Omental fat pad (tissue), 4 donors: ENCODE results near the gene TTC19. TPM values are rescaled to one million over a fixed set of nuclear protein-coding genes. Genes with fewer than 3 reads are reported as not detected.

ENCODE experiments used
- ATAC-seq: fragments of 150-250 bp; one replicate; pipeline ENCODE4 v1.9.1; 2016; ENCODE audit warnings: mild to moderate bottlenecking, moderate library complexity; ENCODE audit not compliant: low FRiP score
- DNase-seq: peaks from one replicate; pipeline ENCODE4 v3.0.0-alpha.2; 2019; ENCODE audit warnings: low spot score
- total RNA-seq, 4 donors: library from RNA; depleted of rRNA; stranded (reverse); fragments of >200 nt; gene quantifications; one replicate each; pipeline ENCODE4 v1.1.0, GENCODE V29; 2016
- TF ChIP-seq, protein P1 (sequence below), 3 donors: fragments of 450-650 bp; IDR thresholded peaks; one replicate each; pipeline ENCODE4 v1.5.1; 2016 to 2017; ENCODE audit warnings: antibody characterized with exemption in 3 of 3, mild to moderate bottlenecking in 3 of 3, moderate library complexity in 2 of 3

The TTC19 gene
- total RNA-seq, 4 donors from 2014 or later: 42.4 to 72.7 (median 56.8) TPM

DNA sequence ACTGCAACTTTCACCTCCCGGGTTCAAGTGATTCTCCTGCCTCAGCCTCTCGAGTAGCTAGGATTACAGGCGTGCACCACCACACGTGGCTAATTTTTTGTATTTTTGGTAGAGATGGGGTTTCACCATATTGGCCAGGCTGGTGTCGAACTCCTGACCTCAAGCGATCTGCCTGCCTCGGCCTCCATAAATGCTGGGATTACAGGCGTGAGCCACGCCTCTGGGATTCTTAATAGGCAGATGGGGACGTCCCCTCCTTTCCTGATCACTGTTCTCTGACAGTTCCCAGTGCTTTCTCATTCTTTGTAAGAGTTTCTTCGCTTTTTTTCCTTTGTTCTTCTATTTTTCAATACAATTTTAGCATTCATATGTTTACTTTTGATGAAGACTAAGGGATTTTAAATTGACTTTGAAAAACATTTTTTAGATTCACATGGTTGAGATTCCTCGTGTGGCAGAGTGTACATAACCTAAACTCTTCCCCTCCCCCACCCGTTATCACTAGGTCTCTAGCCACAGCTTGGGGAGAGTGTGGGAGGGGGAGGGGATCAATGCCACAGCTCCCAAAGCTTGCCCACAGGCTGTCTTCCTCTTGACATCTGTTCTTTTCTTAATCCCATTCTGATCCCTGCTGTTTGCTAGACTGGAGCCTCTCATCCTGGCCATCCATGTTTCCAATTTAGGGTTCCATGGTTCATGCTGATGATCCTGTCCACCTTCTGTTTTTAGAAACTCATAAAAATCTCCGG is 43.7 kb upstream of the TTC19 start:
- DNase-seq (no peak), ATAC-seq (no peak)
- TF ChIP-seq, protein P1, sequence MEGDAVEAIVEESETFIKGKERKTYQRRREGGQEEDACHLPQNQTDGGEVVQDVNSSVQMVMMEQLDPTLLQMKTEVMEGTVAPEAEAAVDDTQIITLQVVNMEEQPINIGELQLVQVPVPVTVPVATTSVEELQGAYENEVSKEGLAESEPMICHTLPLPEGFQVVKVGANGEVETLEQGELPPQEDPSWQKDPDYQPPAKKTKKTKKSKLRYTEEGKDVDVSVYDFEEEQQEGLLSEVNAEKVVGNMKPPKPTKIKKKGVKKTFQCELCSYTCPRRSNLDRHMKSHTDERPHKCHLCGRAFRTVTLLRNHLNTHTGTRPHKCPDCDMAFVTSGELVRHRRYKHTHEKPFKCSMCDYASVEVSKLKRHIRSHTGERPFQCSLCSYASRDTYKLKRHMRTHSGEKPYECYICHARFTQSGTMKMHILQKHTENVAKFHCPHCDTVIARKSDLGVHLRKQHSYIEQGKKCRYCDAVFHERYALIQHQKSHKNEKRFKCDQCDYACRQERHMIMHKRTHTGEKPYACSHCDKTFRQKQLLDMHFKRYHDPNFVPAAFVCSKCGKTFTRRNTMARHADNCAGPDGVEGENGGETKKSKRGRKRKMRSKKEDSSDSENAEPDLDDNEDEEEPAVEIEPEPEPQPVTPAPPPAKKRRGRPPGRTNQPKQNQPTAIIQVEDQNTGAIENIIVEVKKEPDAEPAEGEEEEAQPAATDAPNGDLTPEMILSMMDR (IDR thresholded peaks at IDR 0.05): no peak

DNA sequence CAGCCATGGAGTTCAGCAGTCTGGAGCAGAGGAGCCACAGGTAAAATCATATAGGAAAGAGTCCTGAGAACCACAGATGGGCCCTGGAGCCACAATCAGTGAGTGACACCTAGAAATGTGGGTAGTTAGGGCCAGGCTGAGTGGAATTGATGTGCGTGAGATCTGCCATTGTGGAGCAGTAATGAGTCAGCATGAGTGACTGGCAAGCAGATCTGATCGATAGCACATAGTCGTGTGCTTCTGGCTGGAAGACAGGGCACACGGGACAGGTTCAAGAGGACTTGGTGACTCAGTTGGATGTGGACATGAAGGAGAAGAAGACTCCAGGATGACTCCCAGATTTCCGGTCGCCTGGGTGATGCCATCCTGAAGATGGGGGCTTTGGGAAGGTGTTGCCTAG is 42.4 kb upstream of the TTC19 start:
- DNase-seq: no peak
- TF ChIP-seq, protein P1 (IDR thresholded peaks at IDR 0.05): no peak
- no peak for ATAC-seq

DNA sequence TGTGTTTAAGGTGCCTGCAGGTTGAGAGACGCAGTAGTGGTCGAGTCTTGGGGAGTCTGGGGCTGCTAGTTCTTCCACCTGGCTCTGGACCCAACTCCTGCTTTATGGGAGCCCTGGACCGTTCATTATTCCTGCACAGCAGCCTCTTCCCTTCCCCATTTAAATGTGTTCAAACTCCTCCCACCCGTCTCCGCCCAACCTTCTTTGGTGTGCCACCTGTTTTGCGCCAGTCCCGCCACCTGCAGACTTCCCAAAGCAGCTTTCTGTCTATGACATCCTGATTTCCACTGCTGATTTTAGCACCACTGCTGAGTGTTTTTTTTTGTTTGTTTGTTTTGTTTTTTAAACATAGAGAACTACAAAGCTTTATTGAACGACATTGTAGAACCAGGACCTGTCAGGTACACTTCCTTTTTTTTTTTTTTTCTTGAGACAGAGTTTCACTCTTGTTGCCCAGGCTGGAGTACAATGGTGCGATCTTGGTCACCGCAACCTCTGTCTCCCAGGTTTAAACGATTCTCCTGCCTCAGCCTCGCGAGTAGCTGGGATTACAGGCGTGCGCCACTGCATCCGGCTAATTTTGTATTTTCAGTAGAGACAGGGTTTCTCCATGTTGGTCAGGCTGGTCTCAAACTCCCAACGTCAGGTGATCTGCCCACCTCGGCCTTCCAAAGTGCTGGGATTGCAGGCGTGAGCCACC is 41.9 kb upstream of the TTC19 start:
- TF ChIP-seq, protein P1 (IDR thresholded peaks at IDR 0.05): no peak
- DNase-seq (no peak), ATAC-seq (no peak)

DNA sequence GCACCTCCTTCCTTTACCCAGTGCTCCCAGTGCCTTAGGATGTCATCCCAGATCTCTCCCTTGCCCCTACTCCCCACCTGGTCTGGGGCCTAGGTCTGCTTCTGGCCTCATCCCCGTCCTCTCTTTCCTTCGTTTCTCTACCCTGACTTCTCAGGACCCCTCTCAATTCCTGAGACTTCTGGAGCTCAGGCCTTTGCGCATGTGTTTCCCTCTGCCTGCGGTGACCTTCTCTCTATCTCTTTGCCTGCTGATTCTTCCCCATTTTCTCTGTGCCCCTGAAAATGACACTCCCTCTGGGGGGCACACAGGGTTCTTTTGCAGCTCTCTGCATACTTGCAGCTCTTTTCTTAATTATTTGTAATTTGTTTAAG is 41.2 kb upstream of the TTC19 start:
- DNase-seq: no peak
- TF ChIP-seq, protein P1 (IDR thresholded peaks at IDR 0.05): no peak
- no peak for ATAC-seq

DNA sequence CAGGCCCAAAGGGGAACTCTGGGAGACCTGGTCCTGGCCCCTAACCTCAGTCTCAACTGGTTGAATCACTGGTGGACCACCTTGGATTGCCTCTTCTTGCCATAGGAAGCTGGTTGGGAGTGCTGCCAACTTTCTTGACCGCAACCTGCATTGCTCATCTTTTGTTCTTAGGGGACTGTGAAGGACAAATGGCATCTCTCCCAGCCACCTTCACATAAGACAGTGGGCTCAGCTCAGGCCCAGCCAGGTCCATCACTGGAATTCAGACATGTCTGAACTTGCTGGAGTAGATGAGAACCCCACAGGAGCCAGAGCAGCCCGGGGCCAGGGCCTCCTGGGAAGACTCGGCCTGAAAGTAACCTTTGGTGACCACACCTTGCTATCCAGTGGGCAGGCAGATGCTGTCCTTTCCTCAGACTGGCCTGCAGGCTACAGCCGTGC is 35.9 kb upstream of the TTC19 start:
- TF ChIP-seq, protein P1 (IDR thresholded peaks at IDR 0.05): no peak
- ATAC-seq (no peak), DNase-seq (no peak)

DNA sequence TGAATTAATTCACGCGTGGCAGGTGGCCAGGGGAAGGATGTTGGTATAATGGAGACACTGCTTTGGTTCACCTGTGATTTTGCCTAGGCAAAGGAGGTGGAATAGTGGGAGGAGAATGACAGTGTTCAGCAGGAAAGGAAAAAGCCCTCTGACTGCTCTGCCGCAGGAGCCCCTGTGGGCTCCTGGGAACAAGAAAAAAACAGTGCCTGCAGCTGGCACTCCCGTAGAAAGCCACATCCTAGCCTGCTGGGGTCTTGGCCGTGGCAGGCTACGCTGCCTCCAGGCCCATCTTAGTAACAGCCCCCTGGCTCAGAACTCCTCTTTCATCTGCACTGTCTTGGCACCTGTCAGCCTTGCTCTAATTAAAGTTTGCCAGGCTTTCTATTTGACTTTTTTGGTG is 34.1 kb upstream of the TTC19 start:
- TF ChIP-seq, protein P1 (IDR thresholded peaks at IDR 0.05): no peak
- DNase-seq (no peak), ATAC-seq (no peak)
